H1 (cell line): Measurements from ENCODE around the gene NEK2. TPM values are rescaled to one million over a fixed set of nuclear protein-coding genes. Genes with fewer than 3 reads are reported as not detected.

Experiments used
- CTCF ChIA-PET: fragments of 300-600 bp; sonication (Branson Sonifier 250); formaldehyde crosslinking; loops from one replicate; lab custom pipeline; 2021; ENCODE audit not compliant: partially characterized antibody; lab: Charles Lee
- POLR2A ChIA-PET: fragments of 300-600 bp; sonication (Branson Sonifier 250); formaldehyde crosslinking; loops from one replicate; lab custom pipeline; 2021; ENCODE audit warnings: inconsistent platforms; ENCODE audit not compliant: partially characterized antibody; lab: Charles Lee
- DNase-seq, 2 experiments: peaks; one replicate each; pipeline versions ENCODE4 v3.0.0 to v3.0.0-alpha.2; 2010 to 2022; ENCODE audit warnings: low spot score in 2 of 2, low read depth in 1 of 2, mixed read lengths in 1 of 2
- FAIRE-seq: peaks from 2 replicates; lab custom pipeline; 2011; peaks lifted over from hg19 to GRCh38; lab: Jason Lieb, UNC
- H2AFZ ChIP-seq: 2 replicates; pipeline ENCODE4 v1.8.1; 2012; ENCODE audit warnings: low read length, inconsistent platforms
- H2AK5ac ChIP-seq: 2 replicates; pipeline ENCODE4 v1.6.1; 2013; ENCODE audit warnings: low read depth, low read length
- H2BK120ac ChIP-seq: replicated peaks from 2 replicates; pipeline ENCODE3; 2013; ENCODE audit warnings: low read depth, low read length, inconsistent platforms
- H2BK12ac ChIP-seq: 2 replicates; pipeline ENCODE4 v1.6.1; 2013; ENCODE audit warnings: low read depth, low read length
- H2BK15ac ChIP-seq: 2 replicates; pipeline ENCODE4 v1.6.1; 2013; ENCODE audit warnings: low read length
- H2BK20ac ChIP-seq: 2 replicates; pipeline ENCODE4 v1.6.1; 2013; ENCODE audit warnings: low read length
- H2BK5ac ChIP-seq: 2 replicates; pipeline ENCODE4 v1.6.1; 2013; ENCODE audit warnings: low read depth, low read length
- H3K14ac ChIP-seq: 2 replicates; pipeline ENCODE4 v1.6.1; 2013; ENCODE audit warnings: inconsistent platforms; ENCODE audit not compliant: insufficient read length
- H3K18ac ChIP-seq: 2 replicates; pipeline ENCODE4 v1.6.1; 2013; ENCODE audit warnings: low read length; ENCODE audit errors: extremely low read depth
- H3K23ac ChIP-seq: 2 replicates; pipeline ENCODE4 v1.6.1; 2013; ENCODE audit warnings: inconsistent platforms; ENCODE audit not compliant: insufficient read length
- H3K23me2 ChIP-seq: 2 replicates; pipeline ENCODE4 v1.6.1; 2013; ENCODE audit warnings: low read depth, low read length
- H3K27ac ChIP-seq: 2 replicates; pipeline ENCODE4 v1.6.1; 2011; ENCODE audit warnings: low read depth, low read length, inconsistent platforms
- H3K27me3 ChIP-seq, 4 experiments: replicated peaks in 1 of 4; 1 replicate in 1 of 4; 2 replicates in 3 of 4; pipeline versions ENCODE4 v1.6.1 to v1.8.1; 2011 to 2013; ENCODE audit warnings: low read length in 3 of 4, mild to moderate bottlenecking in 3 of 4, inconsistent platforms in 2 of 4, mixed read lengths in 2 of 4, moderate library complexity in 1 of 4; ENCODE audit not compliant: control insufficient read depth in 3 of 4, insufficient read depth in 3 of 4; ENCODE audit errors: extremely low read depth in 1 of 4
- H3K36me3 ChIP-seq, 4 experiments: 2 replicates each; pipeline versions ENCODE4 v1.6.1 to v1.8.1; 2011 to 2013; ENCODE audit warnings: mild to moderate bottlenecking in 4 of 4, low read length in 3 of 4, moderate library complexity in 2 of 4, control low read depth in 1 of 4, inconsistent platforms in 1 of 4; ENCODE audit not compliant: insufficient read depth in 4 of 4, control insufficient read depth in 2 of 4
- H3K4ac ChIP-seq: replicated peaks from 2 replicates; pipeline ENCODE3; 2013; ENCODE audit warnings: low read length, low read depth, mixed read lengths, inconsistent platforms; ENCODE audit not compliant: insufficient read length
- H3K4me1 ChIP-seq, 4 experiments: replicated peaks in 1 of 4; 1 replicate in 1 of 4; 2 replicates in 3 of 4; pipeline versions ENCODE4 v1.6.1 to v1.8.1; 2011 to 2013; ENCODE audit warnings: low read length in 3 of 4, inconsistent platforms in 2 of 4, mixed read lengths in 1 of 4; ENCODE audit not compliant: insufficient read depth in 4 of 4, control insufficient read depth in 3 of 4
- H3K4me2 ChIP-seq, 2 experiments: 2 replicates each; pipeline versions ENCODE4 v1.6.1 to v1.8.1; 2011 to 2013; ENCODE audit warnings: low read depth in 2 of 2, low read length in 2 of 2, control low read depth in 1 of 2, inconsistent platforms in 1 of 2, mild to moderate bottlenecking in 1 of 2; ENCODE audit not compliant: insufficient read depth in 1 of 2
- H3K4me3 ChIP-seq, 4 experiments: fragments of 200-600, 300-600 bp in 1 of 4; sonication (generic), shearing (Covaris generic), sonication (Bioruptor Twin) in 1 of 4; 2 replicates each; pipeline versions ENCODE4 v1.5.1 to v1.8.1; 2011 to 2016; ENCODE audit warnings: low read length in 4 of 4, low read depth in 3 of 4, control low read depth in 2 of 4, inconsistent platforms in 2 of 4, mild to moderate bottlenecking in 2 of 4, mixed read lengths in 1 of 4, moderate library complexity in 1 of 4; ENCODE audit not compliant: insufficient read depth in 2 of 4; ENCODE audit errors: extremely low read depth in 1 of 4
- H3K56ac ChIP-seq: replicated peaks from 2 replicates; pipeline ENCODE3; 2013; ENCODE audit warnings: low read depth, mild to moderate bottlenecking, mixed read lengths, low read length, inconsistent platforms; ENCODE audit not compliant: insufficient read length
- H3K79me1 ChIP-seq: 2 replicates; pipeline ENCODE4 v1.6.1; 2013; ENCODE audit warnings: low read depth, low read length, control low read depth
- H3K79me2 ChIP-seq, 2 experiments: 2 replicates each; pipeline versions ENCODE4 v1.6.1 to v1.8.1; 2012 to 2013; ENCODE audit warnings: low read length in 2 of 2, mild to moderate bottlenecking in 2 of 2, inconsistent platforms in 1 of 2; ENCODE audit not compliant: insufficient read depth in 2 of 2, control insufficient read depth in 1 of 2
- H3K9ac ChIP-seq, 4 experiments: replicated peaks in 1 of 4; 1 replicate in 1 of 4; 2 replicates in 3 of 4; pipeline versions ENCODE4 v1.6.1 to v1.8.1; 2011 to 2013; ENCODE audit warnings: low read depth in 3 of 4, low read length in 3 of 4, control low read depth in 2 of 4, mild to moderate bottlenecking in 2 of 4, moderate library complexity in 2 of 4, inconsistent platforms in 1 of 4; ENCODE audit errors: extremely low read depth in 1 of 4
- H3K9me3 ChIP-seq, 2 experiments: 2 replicates each; pipeline versions ENCODE4 v1.6.1 to v1.8.1; 2012 to 2013; ENCODE audit warnings: mild to moderate bottlenecking in 2 of 2, moderate library complexity in 2 of 2, control low read depth in 1 of 2, inconsistent platforms in 1 of 2, low read depth in 1 of 2, low read length in 1 of 2, mixed read lengths in 1 of 2; ENCODE audit not compliant: insufficient read depth in 2 of 2
- H4K20me1 ChIP-seq, 2 experiments: replicated peaks in 1 of 2; 2 replicates each; pipeline versions ENCODE3 to v1.8.1; 2011 to 2013; ENCODE audit warnings: inconsistent platforms in 2 of 2, low read length in 2 of 2, mild to moderate bottlenecking in 1 of 2; ENCODE audit not compliant: insufficient read depth in 2 of 2, control insufficient read depth in 1 of 2
- H4K5ac ChIP-seq: 2 replicates; pipeline ENCODE4 v1.6.1; 2013; ENCODE audit warnings: low read length, low read depth, mixed read lengths, inconsistent platforms; ENCODE audit not compliant: insufficient read length
- H4K8ac ChIP-seq: 2 replicates; pipeline ENCODE4 v1.8.0; 2013; ENCODE audit warnings: mild to moderate bottlenecking, moderate library complexity, low read length, inconsistent platforms; ENCODE audit not compliant: insufficient read depth; ENCODE audit errors: extremely low read depth
- H4K91ac ChIP-seq: replicated peaks from 2 replicates; pipeline ENCODE3; 2013; ENCODE audit warnings: low read length, mixed read lengths, inconsistent platforms; ENCODE audit not compliant: insufficient read length
- BACH1 ChIP-seq: IDR thresholded peaks from 2 replicates; pipeline ENCODE4 v1.6.1; 2012; ENCODE audit warnings: low read length, improper control_type of control experiment
- BRCA1 ChIP-seq: IDR thresholded peaks from 2 replicates; pipeline ENCODE4 v1.6.1; 2012; ENCODE audit warnings: low read depth, low read length, improper control_type of control experiment
- CHD2 ChIP-seq: IDR thresholded peaks from 2 replicates; pipeline ENCODE4 v1.6.1; 2012; ENCODE audit warnings: low read length, improper control_type of control experiment
- FOSL1 ChIP-seq: IDR thresholded peaks from 2 replicates; pipeline ENCODE4 v1.6.1; 2011; ENCODE audit warnings: mild to moderate bottlenecking, low read depth, low read length, moderate library complexity; ENCODE audit not compliant: insufficient read depth
- GTF2F1 ChIP-seq: IDR thresholded peaks from 2 replicates; pipeline ENCODE4 v1.6.1; 2012; ENCODE audit warnings: low read depth, low read length, improper control_type of control experiment, borderline replicate concordance
- JUND ChIP-seq: IDR thresholded peaks from 2 replicates; pipeline ENCODE4 v1.6.1; 2011; ENCODE audit warnings: mild to moderate bottlenecking, improper control_type of control experiment, low read length
- NANOG ChIP-seq: IDR thresholded peaks from 2 replicates; pipeline ENCODE4 v1.6.1; 2011; ENCODE audit warnings: low read length, low read depth, mild to moderate bottlenecking, inconsistent platforms; ENCODE audit not compliant: insufficient read depth, poor library complexity, severe bottlenecking
- POLR2A ChIP-seq, 2 experiments: IDR thresholded peaks; 1 replicate in 1 of 2; 2 replicates in 1 of 2; pipeline ENCODE4 v1.6.1; 2011; ENCODE audit warnings: low read depth in 2 of 2, low read length in 2 of 2, mild to moderate bottlenecking in 2 of 2; ENCODE audit errors: control extremely low read depth in 1 of 2
- RNF2 ChIP-seq: fragments of 200-900, 300-1000 bp; sonication (generic); IDR thresholded peaks from 2 replicates; pipeline ENCODE4 v1.7.1; 2016; ENCODE audit warnings: borderline replicate concordance, low read depth, mild to moderate bottlenecking, antibody characterized with exemption, low read length; ENCODE audit not compliant: poor library complexity, severe bottlenecking; ENCODE audit errors: missing control alignments
- SIX5 ChIP-seq: IDR thresholded peaks from 2 replicates; pipeline ENCODE4 v1.6.1; 2011; ENCODE audit warnings: mild to moderate bottlenecking, low read depth, low read length
- SP4 ChIP-seq: IDR thresholded peaks from 2 replicates; pipeline ENCODE4 v1.6.1; 2012; ENCODE audit warnings: low read length, inconsistent platforms
- TAF7 ChIP-seq: optimal IDR thresholded peaks from 2 replicates; pipeline ENCODE3; 2011; ENCODE audit warnings: low read depth, mild to moderate bottlenecking, inconsistent platforms, low read length, moderate library complexity, borderline replicate concordance
- TBP ChIP-seq: IDR thresholded peaks from 2 replicates; pipeline ENCODE4 v1.6.1; 2011; ENCODE audit warnings: low read depth, low read length, improper control_type of control experiment
- WGBS, 2 experiments: shearing (Covaris generic) in 1 of 2; methylation state at CpG; one replicate each; pipeline versions ENCODE4 v1.1.6 to v1.1.7; 2013 to 2015; ENCODE audit warnings: low lambda C conversion rate in 2 of 2, mixed read lengths in 2 of 2, inconsistent platforms in 1 of 2, low coverage in 1 of 2, missing lambda C conversion rate in 1 of 2; ENCODE audit not compliant: insufficient replicate concordance in 2 of 2, insufficient coverage in 1 of 2, insufficient read length in 1 of 2; ENCODE audit errors: extremely low coverage in 1 of 2, missing lambda C conversion rate in 1 of 2; 5-methylcytosine and 5-hydroxymethylcytosine counted together
- polyA plus RNA-seq, 7 experiments: library from polyadenylated mRNA; depleted of rRNA in 3 of 7; stranded (reverse) in 5 of 7; unstranded in 2 of 7; fragments of >200 nt in 5 of 7; fragments of 200-250 nt in 2 of 7; gene quantifications; 1 replicate in 5 of 7; 2 replicates in 1 of 7; 4 replicates in 1 of 7; pipeline versions ENCODE4 v1.2.1 to v1.2.3, GENCODE V29; 2011 to 2013; ENCODE audit warnings: missing spikeins in 2 of 7, mixed read lengths in 2 of 7
- total RNA-seq: library from RNA; stranded (reverse); fragmentation: NEBNext Ultra II Directional; extraction: Animal tissue kit (Norgen Biotek cat#: 25700); gene quantifications from 2 replicates; pipeline ENCODE4 v1.2.1, GENCODE V29; 2021

Gene NEK2
- total and polyA plus RNA-seq, 2 of the 8 experiments (the other 6 are each of a cell fraction or from before 2014, with no cell fraction given), result 8.4 to 22.9 TPM

DNA sequence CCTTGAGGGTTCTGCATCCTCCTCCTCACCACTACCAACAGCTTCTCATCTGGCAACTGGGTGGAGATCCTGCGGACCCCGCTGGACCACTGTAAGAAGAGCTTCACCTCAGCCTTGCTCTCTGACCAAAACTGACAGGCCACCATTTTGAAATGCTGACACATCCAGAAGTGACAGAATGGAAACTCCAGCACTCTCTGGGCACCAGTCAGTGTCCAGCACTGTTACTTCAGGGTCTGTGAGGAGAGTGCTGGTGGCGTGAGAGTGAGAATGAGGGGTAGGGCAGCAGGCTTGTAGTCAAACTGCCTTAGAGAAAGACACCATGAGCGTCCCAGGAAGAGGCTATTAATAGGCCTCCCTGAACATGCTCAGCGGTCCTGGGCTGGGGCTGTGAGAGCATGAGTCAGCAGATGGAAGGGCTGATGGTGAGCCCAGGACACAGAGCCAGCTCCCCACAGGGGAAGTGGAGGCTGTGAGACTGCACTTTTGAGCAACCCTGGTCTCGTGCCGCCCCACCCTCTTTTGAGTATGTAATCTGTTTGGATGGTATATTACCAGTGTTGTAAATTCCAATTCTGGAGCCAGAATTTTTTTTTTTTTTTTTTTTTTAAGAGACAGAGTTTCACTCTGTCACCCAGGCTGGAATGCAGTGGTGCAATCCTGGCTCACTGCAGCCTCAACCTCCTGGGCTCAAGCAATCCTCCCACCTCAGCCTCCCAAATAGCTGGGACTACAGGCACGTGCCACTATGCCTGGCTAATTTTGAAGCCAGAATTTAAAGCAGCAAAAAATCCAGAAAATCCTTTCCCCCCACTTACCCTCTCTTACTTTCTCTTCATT lies 62.1 kb downstream of the NEK2 start:
- Histone ChIP-seq H3K79me2 (no peaks in the 10 kb centered on the region), H2AK5ac (no peak overlapping the region), H2BK15ac (no peak overlapping the region), H2BK5ac (peak overlapping the region; percentile 35; the same call in 1 of the 2 replicates), H3K79me1 (no peaks in the 10 kb centered on the region), H3K36me3 (no peaks in the 10 kb centered on the region), H2AFZ (peak overlapping the region; percentile 49; the same call in 1 of the 2 replicates), H4K91ac (no peak overlapping the region), H4K5ac (no peak overlapping the region), H4K20me1 (no peaks in the 10 kb centered on the region), H3K9ac (no peak overlapping the region), H2BK12ac (no peak overlapping the region), H3K23me2 (no peaks in the 10 kb centered on the region), H3K27me3 (no peaks in the 10 kb centered on the region), H3K56ac (no peak overlapping the region), H3K27ac (no peak overlapping the region), H4K8ac (no peak overlapping the region), H3K18ac (peak overlapping the region; percentile 48; the same call in 1 of the 2 replicates), H2BK20ac (no peak overlapping the region; the same call in 1 of the 2 replicates), H3K4ac (no peak overlapping the region), H3K23ac (no peak overlapping the region), H2BK120ac (no peak overlapping the region), H3K9me3 (no peaks in the 10 kb centered on the region), H3K4me1 (no peaks in the 10 kb centered on the region; a peak in 2 of 7 replicates), H3K4me3 (no peak overlapping the region), H3K14ac (no peak overlapping the region), H3K4me2 (no peak overlapping the region)
- WGBS, 2 experiments, result 91% methylated on average over 8 of the region's 8 CpGs; no CpG with 5 or more reads in 1 of the 2 experiments
- ChIA-PET POLR2A (interaction anchor here (1.3 kb wide), 1 partner anchor 8 kb away, joined by 4 read pairs; no protein-coding TSS in a partner anchor), CTCF (interaction anchor here (0.8 to 1.8 kb wide), 6 partner anchors 15 to 100 kb away, joined by 3 to 5 read pairs (median 4); no protein-coding TSS in a partner anchor)
- DNase-seq (no peak), FAIRE-seq (no peak)
- TF ChIP-seq TAF7 (no peak), FOSL1 (no peak), GTF2F1 (no peak), SIX5 (no peak), TBP (no peak), RNF2 (no peak), POLR2A (IDR thresholded peaks at IDR 0.05; ENCODE audit: control extremely low read depth in 1 of 2, low read depth in 2 of 2, low read length in 2 of 2) (no peak), JUND (no peak), BACH1 (peak; percentile 72; the same call in 1 of the 2 replicates), BRCA1 (no peak), SP4 (no peak), CHD2 (no peak), NANOG (no peak)
